ENCODE results near the gene CXorf65. TPM values are rescaled to one million over a fixed set of nuclear protein-coding genes. Genes with fewer than 3 reads are reported as not detected.

CXorf65 gene
- total RNA-seq, 1 donor from 2014 or later: not detected

GRCh38 chrX:71060127-71060526 lies 46.4 kb downstream of the CXorf65 start:
- DNase-seq: no peak

- DNase-seq: no peak
Measured at GRCh38 chrX:71057848-71058530, 48.6 kb downstream of the CXorf65 start.

- DNase-seq: no peak
Measured at GRCh38 chrX:71056867-71057266, 49.7 kb downstream of the CXorf65 start.

Small RNA genes lying within 50 kb of the gene (small RNA-seq; reads per million reads assigned to genes)
- gene CXorf65 (ENCODE audit: low replicate concordance): not detected

Other genes starting within 250 kb of the CXorf65 start
- gene TEX11, start 198.0 kb downstream of the CXorf65 start, total RNA-seq: not detected
- gene SLC7A3, start 175.6 kb downstream of the CXorf65 start, total RNA-seq: 0.51 TPM
- gene SNX12, start 38.4 kb downstream of the CXorf65 start, total RNA-seq: 49.3 TPM
- gene FOXO4, start 10.9 kb downstream of the CXorf65 start, total RNA-seq: 19.5 TPM
- 4.3 TPM for gene IL2RG, start 4.8 kb upstream of the CXorf65 start, total RNA-seq
- gene MED12, start 11.9 kb upstream of the CXorf65 start, total RNA-seq: 33.5 TPM
- 3.7 TPM for gene NLGN3, start 38.1 kb upstream of the CXorf65 start, total RNA-seq
- 0.41 TPM for gene GJB1, start 116.5 kb upstream of the CXorf65 start, total RNA-seq
- gene ZMYM3, start 147.4 kb upstream of the CXorf65 start, total RNA-seq: 14.2 TPM
- 291 TPM for gene NONO, start 176.9 kb upstream of the CXorf65 start, total RNA-seq
- 80.2 TPM for gene ITGB1BP2, start 195.0 kb upstream of the CXorf65 start, total RNA-seq

Data from tongue (tissue), 3 donors.